Measurements from ENCODE around the gene PRM1. TPM values are rescaled to one million over a fixed set of nuclear protein-coding genes. Genes with fewer than 3 reads are reported as not detected.
A peak's percentile ranks its signal among the peaks of the same experiment; 100 is the strongest.

The PRM1 gene
- total and polyA plus RNA-seq, 2 of the 13 experiments (the other 11 are each of a cell fraction or from before 2014, with no cell fraction given), result not detected

DNA sequence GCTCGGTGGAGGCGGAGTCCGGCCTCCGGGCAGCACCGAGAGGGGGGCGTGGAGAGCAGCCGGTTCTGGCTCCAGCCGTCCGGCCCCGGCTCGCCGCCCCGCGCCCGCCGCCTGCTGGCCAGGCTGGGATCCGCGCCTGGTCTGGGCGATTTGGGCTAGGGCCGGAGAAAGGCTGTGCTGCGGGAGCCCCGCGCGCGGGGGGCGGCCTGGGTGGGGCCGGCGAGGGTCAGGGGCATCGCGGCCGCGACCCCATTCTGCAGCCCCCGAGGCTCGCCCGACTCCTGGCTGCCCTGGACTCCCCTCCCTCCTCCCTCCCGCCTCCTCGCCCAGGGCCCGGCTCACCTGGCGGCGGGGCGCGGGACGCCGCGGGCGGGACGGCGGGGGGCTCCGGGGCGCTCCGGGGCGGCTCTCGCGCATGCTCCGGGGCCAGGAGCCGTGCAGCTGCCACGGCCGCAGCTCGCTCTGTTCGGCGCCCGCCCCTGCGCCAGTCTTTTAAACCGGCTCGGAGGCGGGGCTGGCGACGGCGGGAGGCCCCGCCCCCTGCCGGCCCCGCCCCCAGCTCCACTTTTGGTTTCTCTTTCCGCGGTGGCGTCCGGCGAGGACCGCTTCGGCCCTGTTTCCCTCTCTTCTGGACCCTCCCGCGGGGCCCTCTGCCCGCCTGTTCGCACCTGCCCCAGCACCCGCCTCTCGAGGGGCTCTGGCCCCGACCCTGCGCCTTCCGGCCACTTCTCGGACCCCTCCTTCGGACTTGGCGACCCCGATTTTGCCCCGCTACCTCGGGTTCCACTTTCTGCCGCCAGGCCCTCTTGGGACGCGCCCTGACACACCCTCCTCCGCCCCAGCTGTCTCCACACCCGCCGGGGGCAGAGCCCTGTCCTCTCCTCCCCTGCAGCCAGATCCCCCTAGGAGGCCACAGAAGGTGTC is 25.1 kb downstream of the PRM1 start, which contains the start of gene SOCS1 (continued):
- no peak for TF ChIP-seq ZNF33A (CRISPR knock-in tag; IDR thresholded peaks at IDR 0.05; ENCODE audit: borderline replicate concordance)
- TF ChIP-seq, protein P1, sequence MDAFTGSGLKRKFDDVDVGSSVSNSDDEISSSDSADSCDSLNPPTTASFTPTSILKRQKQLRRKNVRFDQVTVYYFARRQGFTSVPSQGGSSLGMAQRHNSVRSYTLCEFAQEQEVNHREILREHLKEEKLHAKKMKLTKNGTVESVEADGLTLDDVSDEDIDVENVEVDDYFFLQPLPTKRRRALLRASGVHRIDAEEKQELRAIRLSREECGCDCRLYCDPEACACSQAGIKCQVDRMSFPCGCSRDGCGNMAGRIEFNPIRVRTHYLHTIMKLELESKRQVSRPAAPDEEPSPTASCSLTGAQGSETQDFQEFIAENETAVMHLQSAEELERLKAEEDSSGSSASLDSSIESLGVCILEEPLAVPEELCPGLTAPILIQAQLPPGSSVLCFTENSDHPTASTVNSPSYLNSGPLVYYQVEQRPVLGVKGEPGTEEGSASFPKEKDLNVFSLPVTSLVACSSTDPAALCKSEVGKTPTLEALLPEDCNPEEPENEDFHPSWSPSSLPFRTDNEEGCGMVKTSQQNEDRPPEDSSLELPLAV (CRISPR knock-in tag; conservative IDR thresholded peaks at IDR 0.05; ENCODE audit: low read depth), result 0 out of 2 replicates have a peak, but pooled peaks have one; percentile 72
- TF ChIP-seq, protein P2, sequence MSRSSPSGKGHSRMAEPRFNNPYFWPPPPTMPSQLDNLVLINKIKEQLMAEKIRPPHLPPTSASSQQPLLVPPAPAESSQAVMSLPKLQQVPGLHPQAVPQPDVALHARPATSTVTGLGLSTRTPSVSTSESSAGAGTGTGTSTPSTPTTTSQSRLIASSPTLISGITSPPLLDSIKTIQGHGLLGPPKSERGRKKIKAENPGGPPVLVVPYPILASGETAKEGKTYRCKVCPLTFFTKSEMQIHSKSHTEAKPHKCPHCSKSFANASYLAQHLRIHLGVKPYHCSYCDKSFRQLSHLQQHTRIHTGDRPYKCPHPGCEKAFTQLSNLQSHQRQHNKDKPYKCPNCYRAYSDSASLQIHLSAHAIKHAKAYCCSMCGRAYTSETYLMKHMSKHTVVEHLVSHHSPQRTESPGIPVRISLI (CRISPR knock-in tag; IDR thresholded peaks at IDR 0.05; ENCODE audit: borderline replicate concordance), result peak; percentile 13; the same call in 1 of the 2 replicates
- peak; percentile 60; the same call in 1 of the 2 replicates for TF ChIP-seq ZNF234 (CRISPR knock-in tag; conservative IDR thresholded peaks at IDR 0.05)
- no peak for TF ChIP-seq ZFP1 (CRISPR knock-in tag; IDR thresholded peaks at IDR 0.05)
- TF ChIP-seq ZBTB3 (CRISPR knock-in tag; IDR thresholded peaks at IDR 0.05; ENCODE audit: borderline replicate concordance, low read depth), result no peak
- peak; percentile 54; the same call in 1 of the 2 replicates for TF ChIP-seq REXO4 (CRISPR knock-in tag; IDR thresholded peaks at IDR 0.05; ENCODE audit: borderline replicate concordance)
- TF ChIP-seq ZNF20 (CRISPR knock-in tag; IDR thresholded peaks at IDR 0.05), result peak; percentile 44
- TF ChIP-seq ZNF121 (CRISPR knock-in tag; IDR thresholded peaks at IDR 0.05), result peak; percentile 61
- TF ChIP-seq, protein P3, sequence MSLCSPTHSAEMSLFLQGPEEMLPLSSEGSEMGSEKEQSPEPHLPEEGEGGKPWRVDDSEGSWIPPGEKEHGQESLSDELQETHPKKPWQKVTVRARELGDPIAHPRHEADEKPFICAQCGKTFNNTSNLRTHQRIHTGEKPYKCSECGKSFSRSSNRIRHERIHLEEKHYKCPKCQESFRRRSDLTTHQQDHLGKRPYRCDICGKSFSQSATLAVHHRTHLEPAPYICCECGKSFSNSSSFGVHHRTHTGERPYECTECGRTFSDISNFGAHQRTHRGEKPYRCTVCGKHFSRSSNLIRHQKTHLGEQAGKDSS (CRISPR knock-in tag; IDR thresholded peaks at IDR 0.05; ENCODE audit: borderline replicate concordance, low read depth), result peak; percentile 49
- no peak for TF ChIP-seq ZNF207 (IDR thresholded peaks at IDR 0.05; ENCODE audit: borderline replicate concordance)
- TF ChIP-seq ZNF333 (CRISPR knock-in tag; IDR thresholded peaks at IDR 0.05; ENCODE audit: borderline replicate concordance), result no peak; the same call in 1 of the 2 replicates
- TF ChIP-seq MTA3 (CRISPR knock-in tag; IDR thresholded peaks at IDR 0.05), result no peak
- peak; percentile 92 for TF ChIP-seq NRL (CRISPR knock-in tag; IDR thresholded peaks at IDR 0.05; ENCODE audit: borderline replicate concordance)
- TF ChIP-seq ZFAT (CRISPR knock-in tag; conservative IDR thresholded peaks at IDR 0.05), result 0 out of 2 replicates have a peak, but pooled peaks have one; percentile 78
- TF ChIP-seq TBP (CRISPR knock-in tag; IDR thresholded peaks at IDR 0.05), result 0 out of 2 replicates have a peak, but pooled peaks have one; percentile 40
- TF ChIP-seq ZFY (CRISPR knock-in tag; IDR thresholded peaks at IDR 0.05), result peak; percentile 94
- TF ChIP-seq, protein P4, sequence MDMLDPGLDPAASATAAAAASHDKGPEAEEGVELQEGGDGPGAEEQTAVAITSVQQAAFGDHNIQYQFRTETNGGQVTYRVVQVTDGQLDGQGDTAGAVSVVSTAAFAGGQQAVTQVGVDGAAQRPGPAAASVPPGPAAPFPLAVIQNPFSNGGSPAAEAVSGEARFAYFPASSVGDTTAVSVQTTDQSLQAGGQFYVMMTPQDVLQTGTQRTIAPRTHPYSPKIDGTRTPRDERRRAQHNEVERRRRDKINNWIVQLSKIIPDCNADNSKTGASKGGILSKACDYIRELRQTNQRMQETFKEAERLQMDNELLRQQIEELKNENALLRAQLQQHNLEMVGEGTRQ (IDR thresholded peaks at IDR 0.05; ENCODE audit: low read depth, low read length), result no peak
- TF ChIP-seq, protein P4 (CRISPR knock-in tag; IDR thresholded peaks at IDR 0.05; ENCODE audit: borderline replicate concordance), result peak; percentile 67; the same call in 1 of the 2 replicates
- peak; percentile 60; the same call in 1 of the 2 replicates for TF ChIP-seq ZNF441 (CRISPR knock-in tag; IDR thresholded peaks at IDR 0.05; ENCODE audit: borderline replicate concordance)
- TF ChIP-seq ONECUT2 (CRISPR knock-in tag; IDR thresholded peaks at IDR 0.05), result 0 out of 2 replicates have a peak, but pooled peaks have one; percentile 22
